H1 (cell line): ENCODE measurements around the gene RPSA. TPM values are rescaled to one million over a fixed set of nuclear protein-coding genes. Genes with fewer than 3 reads are reported as not detected.

ENCODE experiments used
- CTCF ChIA-PET: fragments of 300-600 bp; sonication (Branson Sonifier 250); formaldehyde crosslinking; loops from one replicate; lab custom pipeline; 2021; ENCODE audit not compliant: partially characterized antibody; lab: Charles Lee
- POLR2A ChIA-PET: fragments of 300-600 bp; sonication (Branson Sonifier 250); formaldehyde crosslinking; loops from one replicate; lab custom pipeline; 2021; ENCODE audit warnings: inconsistent platforms; ENCODE audit not compliant: partially characterized antibody; lab: Charles Lee
- DNase-seq, 2 experiments: peaks; one replicate each; pipeline versions ENCODE4 v3.0.0 to v3.0.0-alpha.2; 2010 to 2022; ENCODE audit warnings: low spot score in 2 of 2, low read depth in 1 of 2, mixed read lengths in 1 of 2
- FAIRE-seq: peaks from 2 replicates; lab custom pipeline; 2011; peaks lifted over from hg19 to GRCh38; lab: Jason Lieb, UNC
- H2AFZ ChIP-seq: 2 replicates; pipeline ENCODE4 v1.8.1; 2012; ENCODE audit warnings: low read length, inconsistent platforms
- H2AK5ac ChIP-seq: 2 replicates; pipeline ENCODE4 v1.6.1; 2013; ENCODE audit warnings: low read depth, low read length
- H2BK120ac ChIP-seq: replicated peaks from 2 replicates; pipeline ENCODE3; 2013; ENCODE audit warnings: low read depth, low read length, inconsistent platforms
- H2BK12ac ChIP-seq: 2 replicates; pipeline ENCODE4 v1.6.1; 2013; ENCODE audit warnings: low read depth, low read length
- H2BK15ac ChIP-seq: 2 replicates; pipeline ENCODE4 v1.6.1; 2013; ENCODE audit warnings: low read length
- H2BK20ac ChIP-seq: 2 replicates; pipeline ENCODE4 v1.6.1; 2013; ENCODE audit warnings: low read length
- H2BK5ac ChIP-seq: 2 replicates; pipeline ENCODE4 v1.6.1; 2013; ENCODE audit warnings: low read depth, low read length
- H3K14ac ChIP-seq: 2 replicates; pipeline ENCODE4 v1.6.1; 2013; ENCODE audit warnings: inconsistent platforms; ENCODE audit not compliant: insufficient read length
- H3K18ac ChIP-seq: 2 replicates; pipeline ENCODE4 v1.6.1; 2013; ENCODE audit warnings: low read length; ENCODE audit errors: extremely low read depth
- H3K23ac ChIP-seq: 2 replicates; pipeline ENCODE4 v1.6.1; 2013; ENCODE audit warnings: inconsistent platforms; ENCODE audit not compliant: insufficient read length
- H3K23me2 ChIP-seq: 2 replicates; pipeline ENCODE4 v1.6.1; 2013; ENCODE audit warnings: low read depth, low read length
- H3K27ac ChIP-seq: 2 replicates; pipeline ENCODE4 v1.6.1; 2011; ENCODE audit warnings: low read depth, low read length, inconsistent platforms
- H3K27me3 ChIP-seq, 4 experiments: replicated peaks in 1 of 4; 1 replicate in 1 of 4; 2 replicates in 3 of 4; pipeline versions ENCODE4 v1.6.1 to v1.8.1; 2011 to 2013; ENCODE audit warnings: low read length in 3 of 4, mild to moderate bottlenecking in 3 of 4, inconsistent platforms in 2 of 4, mixed read lengths in 2 of 4, moderate library complexity in 1 of 4; ENCODE audit not compliant: control insufficient read depth in 3 of 4, insufficient read depth in 3 of 4; ENCODE audit errors: extremely low read depth in 1 of 4
- H3K36me3 ChIP-seq, 4 experiments: 2 replicates each; pipeline versions ENCODE4 v1.6.1 to v1.8.1; 2011 to 2013; ENCODE audit warnings: mild to moderate bottlenecking in 4 of 4, low read length in 3 of 4, moderate library complexity in 2 of 4, control low read depth in 1 of 4, inconsistent platforms in 1 of 4; ENCODE audit not compliant: insufficient read depth in 4 of 4, control insufficient read depth in 2 of 4
- H3K4ac ChIP-seq: replicated peaks from 2 replicates; pipeline ENCODE3; 2013; ENCODE audit warnings: low read length, low read depth, mixed read lengths, inconsistent platforms; ENCODE audit not compliant: insufficient read length
- H3K4me1 ChIP-seq, 4 experiments: replicated peaks in 1 of 4; 1 replicate in 1 of 4; 2 replicates in 3 of 4; pipeline versions ENCODE4 v1.6.1 to v1.8.1; 2011 to 2013; ENCODE audit warnings: low read length in 3 of 4, inconsistent platforms in 2 of 4, mixed read lengths in 1 of 4; ENCODE audit not compliant: insufficient read depth in 4 of 4, control insufficient read depth in 3 of 4
- H3K4me2 ChIP-seq, 2 experiments: 2 replicates each; pipeline versions ENCODE4 v1.6.1 to v1.8.1; 2011 to 2013; ENCODE audit warnings: low read depth in 2 of 2, low read length in 2 of 2, control low read depth in 1 of 2, inconsistent platforms in 1 of 2, mild to moderate bottlenecking in 1 of 2; ENCODE audit not compliant: insufficient read depth in 1 of 2
- H3K4me3 ChIP-seq, 4 experiments: fragments of 200-600, 300-600 bp in 1 of 4; sonication (generic), shearing (Covaris generic), sonication (Bioruptor Twin) in 1 of 4; 2 replicates each; pipeline versions ENCODE4 v1.5.1 to v1.8.1; 2011 to 2016; ENCODE audit warnings: low read length in 4 of 4, low read depth in 3 of 4, control low read depth in 2 of 4, inconsistent platforms in 2 of 4, mild to moderate bottlenecking in 2 of 4, mixed read lengths in 1 of 4, moderate library complexity in 1 of 4; ENCODE audit not compliant: insufficient read depth in 2 of 4; ENCODE audit errors: extremely low read depth in 1 of 4
- H3K56ac ChIP-seq: replicated peaks from 2 replicates; pipeline ENCODE3; 2013; ENCODE audit warnings: low read depth, mild to moderate bottlenecking, mixed read lengths, low read length, inconsistent platforms; ENCODE audit not compliant: insufficient read length
- H3K79me1 ChIP-seq: 2 replicates; pipeline ENCODE4 v1.6.1; 2013; ENCODE audit warnings: low read depth, low read length, control low read depth
- H3K79me2 ChIP-seq, 2 experiments: 2 replicates each; pipeline versions ENCODE4 v1.6.1 to v1.8.1; 2012 to 2013; ENCODE audit warnings: low read length in 2 of 2, mild to moderate bottlenecking in 2 of 2, inconsistent platforms in 1 of 2; ENCODE audit not compliant: insufficient read depth in 2 of 2, control insufficient read depth in 1 of 2
- H3K9ac ChIP-seq, 4 experiments: replicated peaks in 1 of 4; 1 replicate in 1 of 4; 2 replicates in 3 of 4; pipeline versions ENCODE4 v1.6.1 to v1.8.1; 2011 to 2013; ENCODE audit warnings: low read depth in 3 of 4, low read length in 3 of 4, control low read depth in 2 of 4, mild to moderate bottlenecking in 2 of 4, moderate library complexity in 2 of 4, inconsistent platforms in 1 of 4; ENCODE audit errors: extremely low read depth in 1 of 4
- H3K9me3 ChIP-seq, 2 experiments: 2 replicates each; pipeline versions ENCODE4 v1.6.1 to v1.8.1; 2012 to 2013; ENCODE audit warnings: mild to moderate bottlenecking in 2 of 2, moderate library complexity in 2 of 2, control low read depth in 1 of 2, inconsistent platforms in 1 of 2, low read depth in 1 of 2, low read length in 1 of 2, mixed read lengths in 1 of 2; ENCODE audit not compliant: insufficient read depth in 2 of 2
- H4K20me1 ChIP-seq, 2 experiments: replicated peaks in 1 of 2; 2 replicates each; pipeline versions ENCODE3 to v1.8.1; 2011 to 2013; ENCODE audit warnings: inconsistent platforms in 2 of 2, low read length in 2 of 2, mild to moderate bottlenecking in 1 of 2; ENCODE audit not compliant: insufficient read depth in 2 of 2, control insufficient read depth in 1 of 2
- H4K5ac ChIP-seq: 2 replicates; pipeline ENCODE4 v1.6.1; 2013; ENCODE audit warnings: low read length, low read depth, mixed read lengths, inconsistent platforms; ENCODE audit not compliant: insufficient read length
- H4K8ac ChIP-seq: 2 replicates; pipeline ENCODE4 v1.8.0; 2013; ENCODE audit warnings: mild to moderate bottlenecking, moderate library complexity, low read length, inconsistent platforms; ENCODE audit not compliant: insufficient read depth; ENCODE audit errors: extremely low read depth
- H4K91ac ChIP-seq: replicated peaks from 2 replicates; pipeline ENCODE3; 2013; ENCODE audit warnings: low read length, mixed read lengths, inconsistent platforms; ENCODE audit not compliant: insufficient read length
- BCL11A ChIP-seq, 2 experiments: IDR thresholded peaks; one replicate each; pipeline ENCODE4 v1.6.1; 2011; ENCODE audit warnings: low read depth in 2 of 2, low read length in 2 of 2, mild to moderate bottlenecking in 2 of 2
- CBX5 ChIP-seq: fragments of 300-800, 300-1000 bp; sonication (generic); IDR thresholded peaks from 2 replicates; pipeline ENCODE4 v1.7.1; 2016; ENCODE audit warnings: antibody characterized with exemption, low read length, low read depth
- CHD2 ChIP-seq: IDR thresholded peaks from 2 replicates; pipeline ENCODE4 v1.6.1; 2012; ENCODE audit warnings: low read length, improper control_type of control experiment
- EP300 ChIP-seq, 2 experiments: IDR thresholded peaks; 1 replicate in 1 of 2; 2 replicates in 1 of 2; pipeline ENCODE4 v1.6.1; 2011 to 2012; ENCODE audit warnings: low read depth in 2 of 2, low read length in 2 of 2, mild to moderate bottlenecking in 2 of 2, borderline replicate concordance in 1 of 2, inconsistent platforms in 1 of 2, moderate library complexity in 1 of 2
- HDAC2 ChIP-seq, 2 experiments: fragments of 300-600 bp in 1 of 2; sonication (generic) in 1 of 2; IDR thresholded peaks; 2 replicates each; pipeline ENCODE4 v1.6.1; 2011 to 2012; ENCODE audit warnings: low read depth in 2 of 2, low read length in 2 of 2, mild to moderate bottlenecking in 2 of 2, moderate library complexity in 2 of 2, borderline replicate concordance in 1 of 2, inconsistent platforms in 1 of 2
- HDAC6 ChIP-seq: IDR thresholded peaks from one replicate; pipeline ENCODE4 v1.7.1; 2012; ENCODE audit warnings: low read depth, mild to moderate bottlenecking, inconsistent platforms, low read length, moderate library complexity
- JUN ChIP-seq: IDR thresholded peaks from 2 replicates; pipeline ENCODE4 v1.6.1; 2011; ENCODE audit warnings: low read depth, mild to moderate bottlenecking, improper control_type of control experiment, low read length
- KDM4A ChIP-seq: IDR thresholded peaks from one replicate; pipeline ENCODE4 v1.7.1; 2012; ENCODE audit warnings: low read depth, mild to moderate bottlenecking, moderate library complexity, low read length, inconsistent platforms; ENCODE audit not compliant: severe bottlenecking
- KDM5A ChIP-seq: fragments of 200-600 bp; IDR thresholded peaks from 2 replicates; pipeline ENCODE4 v1.7.1; 2012; ENCODE audit warnings: mild to moderate bottlenecking, low read length, inconsistent platforms, mixed read lengths
- POLR2AphosphoS5 ChIP-seq: IDR thresholded peaks from 2 replicates; pipeline ENCODE4 v1.6.1; 2011; ENCODE audit warnings: low read depth, low read length
- POU5F1 ChIP-seq: IDR thresholded peaks from 2 replicates; pipeline ENCODE4 v1.6.1; 2011; ENCODE audit warnings: low read depth, mild to moderate bottlenecking, low read length, moderate library complexity
- SP4 ChIP-seq: IDR thresholded peaks from 2 replicates; pipeline ENCODE4 v1.6.1; 2012; ENCODE audit warnings: low read length, inconsistent platforms
- SRF ChIP-seq: IDR thresholded peaks from 2 replicates; pipeline ENCODE4 v1.6.1; 2011; ENCODE audit warnings: mild to moderate bottlenecking, low read depth, low read length, moderate library complexity
- TBP ChIP-seq: IDR thresholded peaks from 2 replicates; pipeline ENCODE4 v1.6.1; 2011; ENCODE audit warnings: low read depth, low read length, improper control_type of control experiment
- ZNF274 ChIP-seq: IDR thresholded peaks from 2 replicates; pipeline ENCODE4 v1.7.0; 2012; ENCODE audit warnings: low read length, borderline replicate concordance; ENCODE audit errors: extremely low read depth
- WGBS, 2 experiments: shearing (Covaris generic) in 1 of 2; methylation state at CpG; one replicate each; pipeline versions ENCODE4 v1.1.6 to v1.1.7; 2013 to 2015; ENCODE audit warnings: low lambda C conversion rate in 2 of 2, mixed read lengths in 2 of 2, inconsistent platforms in 1 of 2, low coverage in 1 of 2, missing lambda C conversion rate in 1 of 2; ENCODE audit not compliant: insufficient replicate concordance in 2 of 2, insufficient coverage in 1 of 2, insufficient read length in 1 of 2; ENCODE audit errors: extremely low coverage in 1 of 2, missing lambda C conversion rate in 1 of 2; 5-methylcytosine and 5-hydroxymethylcytosine counted together
- polyA plus RNA-seq, 7 experiments: library from polyadenylated mRNA; depleted of rRNA in 3 of 7; stranded (reverse) in 5 of 7; unstranded in 2 of 7; fragments of >200 nt in 5 of 7; fragments of 200-250 nt in 2 of 7; gene quantifications; 1 replicate in 5 of 7; 2 replicates in 1 of 7; 4 replicates in 1 of 7; pipeline versions ENCODE4 v1.2.1 to v1.2.3, GENCODE V29; 2011 to 2013; ENCODE audit warnings: missing spikeins in 2 of 7, mixed read lengths in 2 of 7
- total RNA-seq: library from RNA; stranded (reverse); fragmentation: NEBNext Ultra II Directional; extraction: Animal tissue kit (Norgen Biotek cat#: 25700); gene quantifications from 2 replicates; pipeline ENCODE4 v1.2.1, GENCODE V29; 2021

The RPSA gene
- total and polyA plus RNA-seq, 2 of the 8 experiments (the other 6 are each of a cell fraction or from before 2014, with no cell fraction given), result 2,661 to 7,468 TPM

GRCh38 chr3:39433642-39434041 is 27.1 kb downstream of the RPSA start:
- no peak overlapping the region for H3K4me3 ChIP-seq
- TF ChIP-seq JUN, result no peak
- no peak for TF ChIP-seq POU5F1
- no peak for TF ChIP-seq SP4
- TF ChIP-seq CBX5, result no peak
- no peak for TF ChIP-seq CHD2
- no peak for TF ChIP-seq ZNF274
- TF ChIP-seq BCL11A (IDR thresholded peaks at IDR 0.05; ENCODE audit: low read depth in 2 of 2, low read length in 2 of 2), result no peak
- no peak for TF ChIP-seq SRF
- TF ChIP-seq KDM4A, result no peak
- TF ChIP-seq TBP, result no peak
- TF ChIP-seq HDAC6, result no peak
- no peak for TF ChIP-seq POLR2AphosphoS5
- TF ChIP-seq KDM5A, result no peak
- TF ChIP-seq EP300 (IDR thresholded peaks at IDR 0.05; ENCODE audit: borderline replicate concordance in 1 of 2, low read depth in 2 of 2, low read length in 2 of 2), result no peak
- no peak for TF ChIP-seq HDAC2 (IDR thresholded peaks at IDR 0.05; ENCODE audit: borderline replicate concordance in 1 of 2, low read depth in 2 of 2, low read length in 2 of 2)

More at GRCh38 chr3:39433642-39434041, 27.1 kb downstream of the RPSA start:
- H3K9me3 ChIP-seq, result no peaks in the 10 kb centered on the region
- H3K27ac ChIP-seq, result no peak overlapping the region
- no peak overlapping the region for H3K14ac ChIP-seq
- FAIRE-seq (no peak), DNase-seq (no peak)
- H3K18ac ChIP-seq, result no peak overlapping the region; the same call in 1 of the 2 replicates
- H3K56ac ChIP-seq, result no peak overlapping the region
- H3K79me2 ChIP-seq, result no peaks in the 10 kb centered on the region
- H3K4me2 ChIP-seq, result no peak overlapping the region
- no peak overlapping the region for H2AK5ac ChIP-seq
- H3K4me1 ChIP-seq, result no peaks in the 10 kb centered on the region
- no peak overlapping the region for H2BK5ac ChIP-seq
- no peaks in the 10 kb centered on the region for H3K79me1 ChIP-seq
- no peaks in the 10 kb centered on the region for H4K20me1 ChIP-seq
- H4K91ac ChIP-seq, result no peak overlapping the region
- no peak overlapping the region for H4K5ac ChIP-seq
- H2BK15ac ChIP-seq, result no peak overlapping the region
- no peak overlapping the region for H2BK12ac ChIP-seq
- no peak overlapping the region for H2BK120ac ChIP-seq
- WGBS, 2 experiments, result 90% methylated on average over 3 of the region's 3 CpGs; no CpG with 5 or more reads in 1 of the 2 experiments
- H3K36me3 ChIP-seq, result no peaks in the 10 kb centered on the region
- no peak overlapping the region for H2AFZ ChIP-seq
- no peak overlapping the region for H3K4ac ChIP-seq
- H2BK20ac ChIP-seq, result no peak overlapping the region
- H3K9ac ChIP-seq, result no peak overlapping the region
- H3K23ac ChIP-seq, result no peak overlapping the region
- ChIA-PET CTCF (interaction anchor here (0.6 to 8.1 kb wide), 2 partner anchors 13 to 519 kb away, joined by 3 to 36 read pairs; no protein-coding TSS in a partner anchor), POLR2A (interaction anchor here (3.4 to 13.1 kb wide), 2 partner anchors 19 to 26 kb away, joined by 25 to 141 read pairs; partner anchors contain the start of gene RPSA)
- H3K27me3 ChIP-seq, result no peaks in the 10 kb centered on the region
- H4K8ac ChIP-seq, result no peak overlapping the region
- H3K23me2 ChIP-seq, result no peaks in the 10 kb centered on the region
